Head of caudate nucleus (tissue), 42 donors: ENCODE results near the gene USP48.
A peak's percentile ranks its signal among the peaks of the same experiment; 100 is the strongest.

ENCODE experiments used
- DNase-seq, 42 donors: peaks; one replicate each; pipeline versions ENCODE4 v3.0.0 to v3.0.0-alpha.2; 2020 to 2021; ENCODE audit warnings: mixed read lengths in 7 of 42
- intact Hi-C: fragments of 100-400 bp; cut with DNase I; formaldehyde crosslinking; loops from one replicate; pipeline ENCODE4 v1.15.0; 2022

The USP48 gene

GRCh38 chr1:21651214-21652042 is 131.5 kb downstream of the USP48 start:
- intact Hi-C loops, result loop anchor here (10.0 kb wide), 2 partner anchors 307 to 397 kb away; no protein-coding TSS in a partner anchor
- peak in 34 of 42 donors; percentile 52 to 85 (median 73) for DNase-seq

- DNase-seq, result no peak
- intact Hi-C loops, result loop anchor here (10.0 kb wide), 2 partner anchors 306 to 396 kb away; no protein-coding TSS in a partner anchor
These were observed 132.5 kb downstream of the USP48 start for GRCh38 chr1:21650400-21650799.

- intact Hi-C loops, result no loop called here
- DNase-seq, result no peak
These were observed 133.6 kb downstream of the USP48 start for GRCh38 chr1:21649315-21649714.

- intact Hi-C loops, result no loop called here
- no peak for DNase-seq
These were observed 134.2 kb downstream of the USP48 start for GRCh38 chr1:21648791-21649190.

- DNase-seq, result no peak
- intact Hi-C loops, result no loop called here
These were observed 134.6 kb downstream of the USP48 start for GRCh38 chr1:21648352-21648730.

- intact Hi-C loops, result no loop called here
- DNase-seq, result peak in 1 of 42 donors; percentile 79
These were observed 135.3 kb downstream of the USP48 start for GRCh38 chr1:21647431-21648351.

GRCh38 chr1:21645550-21645949 is 137.4 kb downstream of the USP48 start:
- DNase-seq, result peak in 3 of 42 donors; percentile 46 to 64 (median 61)
- intact Hi-C loops, result no loop called here

- intact Hi-C loops, result no loop called here
- no peak for DNase-seq
These were observed 138.0 kb downstream of the USP48 start for GRCh38 chr1:21644906-21645305.

GRCh38 chr1:21644348-21644747 is 138.6 kb downstream of the USP48 start:
- intact Hi-C loops, result no loop called here
- no peak for DNase-seq

- DNase-seq, result no peak
- intact Hi-C loops, result no loop called here
These were observed 139.3 kb downstream of the USP48 start for GRCh38 chr1:21643624-21644023.

GRCh38 chr1:21641967-21642739 is 140.8 kb downstream of the USP48 start:
- DNase-seq, result peak in 1 of 42 donors; percentile 72
- intact Hi-C loops, result no loop called here

GRCh38 chr1:21641537-21641936 is 141.4 kb downstream of the USP48 start:
- DNase-seq, result no peak
- intact Hi-C loops, result no loop called here

GRCh38 chr1:21641076-21641475 is 141.9 kb downstream of the USP48 start:
- intact Hi-C loops, result no loop called here
- peak in 1 of 42 donors; percentile 56 for DNase-seq

GRCh38 chr1:21640653-21641052 is 142.3 kb downstream of the USP48 start:
- no peak for DNase-seq
- intact Hi-C loops, result no loop called here

- DNase-seq, result peak; percentile 55 to 94 (median 80)
- intact Hi-C loops, result no loop called here
These were observed 143.3 kb downstream of the USP48 start for GRCh38 chr1:21639594-21640041.

- peak in 19 of 42 donors; percentile 29 to 90 (median 66) for DNase-seq
- intact Hi-C loops, result no loop called here
These were observed 144.2 kb downstream of the USP48 start for GRCh38 chr1:21638531-21639341.

- intact Hi-C loops, result no loop called here
- no peak for DNase-seq
These were observed 145.4 kb downstream of the USP48 start for GRCh38 chr1:21637514-21637913.

GRCh38 chr1:21636029-21636428 is 146.9 kb downstream of the USP48 start:
- no peak for DNase-seq
- intact Hi-C loops, result no loop called here
